DMS 273 (cell line): ENCODE data around the gene METRN.

Source experiments
- DNase-seq: peaks from one replicate; lab custom pipeline; 2025; ENCODE audit not compliant: unreplicated experiment; lab: John Stamatoyannopoulos, UW

METRN gene

DNA sequence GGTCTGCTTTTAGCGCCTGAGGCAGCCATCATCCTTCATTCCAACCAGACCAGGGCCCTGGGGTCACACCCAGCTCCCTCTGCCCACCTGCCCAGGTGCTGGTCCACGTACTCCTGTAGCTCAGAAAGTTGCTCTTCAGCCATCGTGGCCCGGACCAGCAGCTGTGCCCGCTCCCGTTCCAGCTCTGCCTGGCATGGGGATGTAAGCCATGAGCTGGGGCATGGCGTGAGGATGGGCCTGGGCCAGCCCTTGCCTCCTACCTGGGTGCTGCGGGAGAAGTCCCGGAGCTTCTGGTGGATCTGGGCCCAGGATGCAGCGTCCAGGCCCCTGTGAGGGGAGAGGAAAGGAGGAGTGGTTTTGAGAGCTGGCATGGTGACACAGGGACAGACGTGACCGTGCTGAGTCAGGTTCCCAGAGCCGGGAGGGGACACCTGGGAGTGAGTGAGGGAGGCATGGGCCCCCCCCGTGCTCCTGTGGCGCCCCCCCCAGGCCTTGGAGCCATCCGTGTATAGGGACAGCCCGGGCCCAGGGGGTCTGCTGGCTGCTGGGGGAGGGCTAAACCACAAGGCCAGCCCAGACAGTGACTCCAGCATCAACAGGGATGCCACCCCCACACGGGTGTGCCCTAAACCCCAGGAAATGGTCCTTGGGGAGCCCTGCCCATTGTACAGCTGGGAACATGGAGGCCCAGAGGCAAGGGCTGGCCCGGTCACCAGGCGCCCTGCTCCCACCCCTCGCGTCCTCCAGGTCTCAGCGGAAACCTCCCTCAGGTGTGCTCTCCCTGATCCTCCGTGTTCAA is 8.1 kb downstream of the METRN start:
- DNase-seq = no peak

DNA sequence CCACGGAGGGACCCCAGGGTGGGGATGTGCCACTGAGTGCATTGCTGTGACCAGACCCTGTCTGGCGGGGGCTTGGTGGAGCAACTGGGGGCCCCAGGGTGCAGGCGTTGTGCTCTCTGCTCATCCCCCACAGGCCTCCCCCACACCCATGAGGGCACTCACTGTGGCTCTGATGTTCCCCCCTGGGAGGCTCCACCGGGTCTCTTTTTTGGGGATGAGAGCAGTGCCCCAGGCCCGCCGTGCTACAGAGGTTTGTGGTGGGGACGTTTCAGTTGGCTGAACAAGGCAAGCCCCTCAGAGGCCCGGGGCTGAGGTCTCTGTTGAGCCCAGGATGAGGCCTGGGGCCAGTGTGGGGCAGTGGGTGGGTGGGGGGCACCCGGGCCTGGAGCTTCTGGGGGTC is 8.8 kb downstream of the METRN start:
- DNase-seq = no peak

DNA sequence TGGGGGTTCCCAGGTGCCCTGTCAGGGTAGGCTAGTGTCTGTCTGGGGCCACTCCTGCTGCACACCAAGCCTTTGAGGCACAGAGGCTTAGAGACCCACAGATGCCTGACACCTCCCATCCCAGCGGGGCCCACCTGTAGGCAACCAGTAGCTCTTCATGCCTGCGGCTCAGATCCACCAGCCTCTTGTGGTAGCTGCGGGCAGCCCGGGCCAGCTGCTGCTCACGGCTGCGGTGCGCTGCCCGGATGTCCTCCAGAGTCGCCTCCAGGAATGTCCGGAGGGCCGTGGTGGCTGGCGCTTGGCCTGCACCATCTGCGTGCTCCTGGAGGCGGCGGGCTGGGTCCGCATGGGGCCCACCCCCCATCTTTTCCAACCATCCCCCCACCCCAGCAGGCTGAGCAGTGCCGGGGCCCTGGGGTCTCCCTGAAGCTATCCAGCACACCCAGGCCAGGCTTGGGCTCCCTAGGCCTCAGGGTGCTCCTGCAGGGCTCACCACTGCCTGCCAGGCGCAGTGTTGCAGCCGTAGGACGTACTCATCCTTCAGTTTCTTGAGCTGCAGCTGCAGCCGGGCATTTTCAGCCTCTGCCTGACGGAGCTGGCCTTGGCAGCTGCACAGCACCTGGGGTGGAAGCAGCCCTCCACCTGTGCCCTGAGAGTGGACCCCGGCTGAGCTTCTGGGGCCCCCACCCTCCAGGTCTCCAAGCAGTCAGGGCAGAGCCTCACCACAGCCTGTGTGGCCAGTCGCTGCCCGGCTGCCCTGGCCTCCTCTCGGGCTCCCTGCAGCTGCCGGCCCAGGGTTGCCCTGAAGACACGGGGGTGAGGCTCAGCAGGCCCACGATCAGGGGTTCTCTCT is 9.5 kb downstream of the METRN start:
- peak; percentile 55 for DNase-seq

DNA sequence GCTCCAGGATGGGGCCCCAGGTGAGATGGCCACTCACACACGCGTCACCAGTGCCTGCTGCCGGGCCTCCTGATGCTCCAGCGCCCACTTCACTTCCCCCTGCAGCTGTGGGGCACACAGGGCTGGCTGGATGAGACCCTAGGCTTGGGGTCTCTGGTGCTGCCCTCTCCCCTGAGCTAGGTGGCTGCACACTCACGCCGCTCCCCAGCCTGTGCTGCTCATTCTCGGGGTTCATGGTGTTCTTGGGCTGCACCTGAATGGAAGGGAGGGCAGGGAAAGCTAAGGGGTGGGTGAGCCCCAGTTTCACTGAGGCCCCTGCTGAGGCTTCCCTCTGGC is 10.1 kb downstream of the METRN start:
- no peak for DNase-seq

DNA sequence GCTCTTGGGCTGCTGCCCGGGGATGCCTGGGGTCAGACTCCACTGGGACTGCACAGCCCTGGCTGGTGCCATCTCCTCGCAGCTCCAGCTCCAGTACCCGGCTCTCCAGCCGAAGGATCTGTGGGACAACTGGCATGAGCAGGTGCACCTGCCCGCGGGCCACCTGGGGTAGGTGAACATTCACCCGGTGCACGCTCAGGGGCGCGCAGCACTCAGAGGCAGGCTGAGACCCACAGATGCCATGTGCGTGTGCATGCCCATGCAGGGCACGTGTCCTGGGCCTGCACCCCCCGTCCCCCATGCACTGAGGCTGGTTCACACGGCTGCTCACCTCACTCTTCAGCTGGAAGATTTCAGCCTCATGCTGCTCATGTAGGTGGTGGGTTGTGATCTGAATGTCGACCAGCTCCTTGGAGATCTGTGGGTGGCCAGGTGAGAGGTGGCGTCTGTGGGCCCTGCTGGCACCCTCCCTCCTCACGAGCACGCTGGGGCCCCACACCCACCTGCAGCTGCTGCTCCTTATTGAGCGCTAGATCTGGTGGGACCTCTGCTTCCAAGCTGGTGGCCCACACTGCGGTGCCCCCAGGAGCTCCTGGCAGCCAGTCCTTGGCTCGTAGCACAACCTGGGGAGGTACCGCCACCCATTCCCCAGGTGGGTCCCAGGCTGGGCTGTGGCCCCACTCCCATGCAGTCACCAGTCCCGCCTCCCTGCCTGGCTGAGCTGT is 10.7 kb downstream of the METRN start:
- DNase-seq = no peak

DNA sequence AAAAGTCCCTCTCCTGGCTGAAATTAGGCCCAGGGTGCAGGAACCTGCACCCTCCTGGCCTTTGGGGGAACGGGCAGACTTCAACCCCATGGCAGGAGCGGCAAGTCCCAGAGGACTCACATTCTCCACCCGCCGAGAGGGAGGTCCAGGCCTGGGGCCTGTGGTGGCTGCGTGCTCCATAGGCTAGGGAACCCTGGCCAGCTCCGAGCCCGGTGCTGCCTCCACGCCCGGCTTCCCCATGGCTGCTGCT is 11.2 kb downstream of the METRN start:
- DNase-seq = no peak

DNA sequence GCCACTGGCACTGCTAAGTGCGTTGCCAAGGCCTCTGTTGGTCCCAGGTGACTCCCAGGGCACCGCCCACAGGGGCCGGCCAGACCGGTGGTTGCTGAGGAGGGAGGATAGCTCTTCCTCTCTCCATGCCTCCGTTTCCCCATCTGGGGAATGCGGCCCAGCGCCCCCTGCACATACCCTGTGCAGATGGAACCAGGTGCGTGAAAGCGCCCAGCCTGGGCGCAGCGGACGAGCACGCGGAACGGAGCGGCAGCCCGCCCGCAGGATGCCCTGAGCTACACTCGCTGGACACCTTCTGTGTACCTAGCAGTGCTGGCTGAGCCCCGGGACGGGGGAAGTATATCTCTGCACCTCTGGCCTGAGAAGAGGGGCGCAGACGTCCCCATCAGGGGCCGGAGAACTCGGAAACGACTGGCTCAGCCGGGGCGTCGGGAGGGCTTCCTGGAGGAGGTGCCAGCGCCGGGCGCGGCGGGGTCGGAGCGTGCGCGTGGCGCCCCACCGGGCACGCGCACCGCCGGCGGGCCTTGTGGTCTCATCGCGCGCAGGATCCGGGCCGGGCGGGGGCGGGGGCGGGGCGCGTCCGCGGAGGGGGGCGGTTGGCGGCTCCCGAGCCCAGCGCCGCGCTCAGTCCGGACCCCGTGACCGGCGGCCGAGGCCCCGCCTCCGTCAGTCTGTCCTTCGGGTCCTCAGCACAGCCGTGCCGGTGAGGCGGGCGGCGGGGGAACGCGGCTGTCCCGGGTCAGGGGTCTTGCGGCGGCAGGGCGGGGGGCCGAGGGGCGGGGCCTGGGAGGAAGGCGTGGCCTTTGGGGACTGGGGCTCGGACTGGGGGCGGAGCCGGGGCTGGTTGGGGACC is 11.7 kb downstream of the METRN start, which contains the start of the genes CCDC78 and HAGHL:
Gene CCDC78, minus strand, starts transcription at position 6 of the 853 bp plus-strand sequence. CDS start 76 bp downstream, outside the sequence.
Gene HAGHL, plus strand, starts transcription at position 669 of the 853 bp plus-strand sequence. CDS start 404 bp downstream, outside the sequence.
- DNase-seq = peak; percentile 93

DNA sequence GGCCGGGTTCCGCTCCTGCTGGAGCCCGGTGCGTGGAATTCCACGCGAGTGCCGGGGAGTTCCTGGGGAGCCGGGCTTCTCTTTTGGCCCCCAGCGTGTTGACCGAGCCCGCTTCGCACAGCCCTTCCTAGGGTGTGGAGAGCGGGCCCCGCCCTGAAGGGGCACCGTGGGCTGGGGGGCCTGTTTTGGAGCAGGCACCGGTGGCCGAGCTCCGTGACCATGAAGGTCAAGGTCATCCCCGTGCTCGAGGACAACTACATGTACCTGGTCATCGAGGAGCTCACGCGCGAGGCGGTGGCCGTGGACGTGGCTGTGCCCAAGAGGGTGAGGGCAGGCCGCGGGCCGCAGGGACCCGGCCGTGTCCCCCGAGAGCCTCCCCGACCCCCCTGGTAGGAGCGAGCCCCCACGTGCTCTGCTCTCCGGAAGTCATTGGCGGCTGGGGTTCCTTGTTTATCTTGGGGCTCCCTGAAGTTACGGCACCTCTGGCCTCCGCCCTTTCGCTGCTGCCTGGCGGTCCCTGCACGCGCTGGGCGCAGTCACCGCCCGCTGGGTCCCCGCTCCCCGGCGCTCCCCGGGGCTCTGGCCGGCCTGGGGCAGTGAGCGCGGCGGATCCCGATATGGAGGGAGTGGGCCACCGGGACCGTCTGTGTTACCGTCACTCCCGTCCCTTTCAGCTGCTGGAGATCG is 12.5 kb downstream of the METRN start:
- peak; percentile 64 for DNase-seq

DNA sequence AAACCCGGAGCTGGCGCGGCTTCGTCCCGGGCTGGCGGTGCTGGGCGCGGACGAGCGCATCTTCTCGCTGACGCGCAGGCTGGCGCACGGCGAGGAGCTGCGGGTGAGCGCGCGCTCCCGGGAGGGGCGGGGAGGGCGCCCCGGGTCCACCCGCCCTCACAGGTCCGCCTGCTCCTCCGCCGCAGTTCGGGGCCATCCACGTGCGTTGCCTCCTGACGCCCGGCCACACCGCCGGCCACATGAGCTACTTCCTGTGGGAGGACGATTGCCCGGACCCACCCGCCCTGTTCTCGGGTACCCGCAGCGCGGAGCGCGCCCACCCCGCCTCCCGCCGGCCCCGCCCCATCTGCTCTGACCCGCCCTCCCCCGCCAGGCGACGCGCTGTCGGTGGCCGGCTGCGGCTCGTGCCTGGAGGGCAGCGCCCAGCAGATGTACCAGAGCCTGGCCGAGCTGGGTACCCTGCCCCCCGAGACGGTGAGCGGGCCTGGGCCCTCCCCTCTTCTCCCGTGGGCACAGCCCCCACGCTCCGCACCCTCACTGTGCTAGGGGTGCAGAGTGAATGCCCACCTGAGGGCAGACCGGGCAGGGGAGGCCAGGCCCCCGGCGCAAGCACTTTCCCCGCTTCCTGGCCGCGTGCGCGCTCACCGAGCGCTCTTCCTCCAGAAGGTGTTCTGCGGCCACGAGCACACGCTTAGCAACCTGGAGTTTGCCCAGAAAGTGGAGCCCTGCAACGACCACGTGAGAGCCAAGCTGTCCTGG is 13.4 kb downstream of the METRN start:
- peak; percentile 94 for DNase-seq

DNA sequence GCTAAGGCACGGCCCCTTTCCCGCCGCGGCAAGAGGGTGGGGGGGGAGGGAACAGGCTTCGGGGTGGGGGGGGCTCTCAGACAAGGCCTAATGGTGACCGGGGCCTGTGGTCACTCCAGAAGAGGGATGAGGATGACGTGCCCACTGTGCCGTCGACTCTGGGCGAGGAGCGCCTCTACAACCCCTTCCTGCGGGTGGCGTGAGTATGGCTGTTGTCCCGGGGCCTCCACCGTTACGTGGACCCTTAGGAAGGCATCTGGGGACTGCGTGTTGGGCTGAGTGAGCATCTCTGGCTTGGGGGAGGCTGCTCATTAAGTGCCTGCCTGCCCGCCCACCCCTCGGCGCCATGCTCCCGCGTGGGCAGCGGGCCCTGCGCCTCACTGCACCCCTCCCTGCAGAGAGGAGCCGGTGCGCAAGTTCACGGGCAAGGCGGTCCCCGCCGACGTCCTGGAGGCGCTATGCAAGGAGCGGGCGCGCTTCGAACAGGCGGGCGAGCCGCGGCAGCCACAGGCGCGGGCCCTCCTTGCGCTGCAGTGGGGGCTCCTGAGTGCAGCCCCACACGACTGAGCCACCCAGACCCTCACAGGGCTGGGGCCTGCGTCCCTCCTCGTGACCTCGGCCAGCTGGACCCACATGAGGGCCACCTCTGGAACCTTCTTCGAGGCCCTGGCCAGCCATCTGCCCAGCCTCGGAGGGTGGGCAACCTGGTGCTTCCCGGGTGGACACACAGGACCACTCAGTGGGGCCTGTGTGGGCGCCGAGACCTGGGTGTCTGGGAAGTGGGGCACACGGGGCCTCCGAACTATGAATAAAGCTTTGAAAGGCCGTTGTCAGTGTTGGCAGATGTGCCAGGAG is 14.2 kb downstream of the METRN start:
- DNase-seq = peak; percentile 69

DNA sequence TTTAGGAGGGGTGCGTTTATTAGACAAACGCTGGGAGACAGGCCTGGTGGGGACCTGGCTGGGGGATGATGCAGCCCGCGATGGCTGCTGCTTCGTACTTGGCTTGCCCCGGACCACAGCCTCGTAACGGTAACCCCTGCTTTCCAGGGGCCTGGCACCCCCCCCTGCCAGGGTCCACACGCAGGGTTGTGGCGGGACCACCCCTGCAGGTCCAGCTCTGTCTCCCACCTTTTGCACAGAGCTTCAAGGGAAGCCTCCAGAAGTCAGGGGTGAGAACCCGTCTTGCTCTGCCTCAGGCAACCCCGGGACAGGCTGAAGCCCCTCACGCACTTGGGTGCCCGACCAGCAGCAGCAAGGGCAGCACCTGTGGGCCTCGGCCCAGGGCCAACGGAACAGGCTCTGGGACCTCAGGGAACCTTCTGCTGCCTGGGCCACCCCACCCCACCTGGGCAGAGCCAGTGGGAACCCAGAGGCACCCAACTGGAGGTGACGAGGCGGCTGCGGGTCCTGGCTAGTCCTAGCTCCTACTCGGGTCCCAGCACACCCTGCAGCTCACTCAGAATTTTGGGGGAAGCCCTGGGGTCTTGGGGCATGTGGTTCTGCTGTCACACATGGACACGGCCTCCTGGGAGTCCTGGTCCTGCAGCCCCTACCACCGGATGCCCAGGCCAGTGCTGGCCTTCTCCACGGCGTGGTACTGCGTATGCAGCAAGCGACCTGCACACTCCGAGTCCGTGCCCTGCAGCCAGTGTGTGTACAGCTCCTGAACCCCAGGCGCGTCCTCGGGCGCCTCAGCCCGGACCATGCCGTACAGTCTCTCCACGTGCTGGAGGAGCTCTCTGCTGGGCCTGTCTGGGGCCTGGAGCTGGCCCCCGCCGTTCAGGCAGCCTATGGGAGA is 15.1 kb downstream of the METRN start:
- DNase-seq = no peak

DNA sequence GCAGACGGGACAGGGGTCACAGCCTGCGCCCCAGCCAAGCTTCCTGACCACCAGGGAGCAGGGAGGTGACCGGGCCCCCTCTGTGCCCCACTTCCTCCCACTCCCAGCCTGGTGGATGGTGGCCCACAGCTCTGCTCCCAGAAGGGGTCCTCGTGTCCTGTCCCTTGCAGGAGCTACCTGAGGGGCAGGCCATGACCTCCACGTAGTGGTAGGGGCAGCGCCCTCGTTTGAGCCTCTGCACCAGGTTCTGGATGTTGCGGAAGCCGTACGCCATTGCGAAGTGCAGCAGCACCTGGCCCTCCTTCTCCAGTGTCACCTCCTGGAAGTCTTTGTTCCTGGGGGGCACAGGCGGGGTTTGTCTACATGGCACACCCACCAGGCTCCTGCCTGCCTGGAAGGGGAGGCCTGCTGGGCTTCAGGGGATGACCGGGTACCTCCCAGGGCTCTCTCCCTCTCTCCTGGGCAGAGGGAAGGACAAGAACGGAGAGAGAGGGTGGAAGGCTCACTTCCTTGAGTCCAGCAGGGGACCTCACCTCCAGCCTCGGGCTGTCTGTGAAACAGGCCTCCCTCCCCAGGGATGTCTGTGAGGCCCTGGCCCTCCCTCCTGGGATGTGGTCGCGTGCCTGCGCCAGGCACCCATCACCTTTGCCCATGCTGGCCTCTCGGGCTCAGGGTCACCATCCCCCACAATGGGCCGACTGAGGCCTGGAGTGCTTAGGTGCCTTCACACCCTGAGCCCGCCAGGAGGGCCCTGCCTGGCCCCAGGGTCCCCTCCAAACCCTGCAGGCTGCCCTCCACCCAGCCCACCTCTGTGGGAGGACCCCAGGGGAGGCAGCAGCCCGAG is 16.0 kb downstream of the METRN start:
- no peak for DNase-seq

DNA sequence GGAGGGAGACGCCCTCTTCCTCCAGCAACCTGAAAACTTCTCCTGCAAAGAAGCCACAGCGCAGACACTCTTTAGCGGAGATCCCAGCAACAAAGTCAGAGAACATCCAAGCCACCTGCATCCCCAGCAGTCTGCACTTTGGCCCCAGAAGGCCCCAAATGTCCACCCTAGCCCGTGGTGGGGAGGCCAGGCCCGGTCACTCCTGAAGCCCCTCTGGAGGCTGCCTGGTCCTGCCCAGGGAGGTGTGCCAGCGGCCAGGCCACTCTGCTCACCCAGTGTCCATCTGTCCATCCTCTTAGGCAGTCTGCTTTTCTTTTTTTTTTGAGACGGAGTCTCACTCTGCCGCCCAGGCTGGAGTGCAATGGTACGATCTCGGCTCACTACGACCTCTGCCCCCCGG is 17.4 kb downstream of the METRN start:
- no peak for DNase-seq

DNA sequence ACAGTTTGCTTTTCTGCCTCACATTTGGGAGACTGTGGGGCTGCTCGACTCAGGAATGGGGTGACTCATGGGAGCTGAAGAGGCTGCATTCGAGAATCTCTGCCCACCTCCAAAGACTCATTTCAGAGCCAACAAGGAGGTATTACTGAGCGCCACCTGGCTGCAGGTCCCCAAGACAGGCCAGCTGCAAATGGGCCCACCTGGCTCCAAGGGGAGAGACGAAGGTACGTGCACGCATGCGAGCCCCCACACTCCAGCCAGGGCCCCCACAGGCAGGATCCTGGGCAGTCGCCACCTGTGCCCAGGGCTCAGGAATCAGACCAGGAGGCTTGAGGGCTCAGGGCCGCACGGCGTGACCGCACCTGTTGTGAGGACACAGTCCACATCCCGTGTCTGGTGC is 18.0 kb downstream of the METRN start:
- no peak for DNase-seq

DNA sequence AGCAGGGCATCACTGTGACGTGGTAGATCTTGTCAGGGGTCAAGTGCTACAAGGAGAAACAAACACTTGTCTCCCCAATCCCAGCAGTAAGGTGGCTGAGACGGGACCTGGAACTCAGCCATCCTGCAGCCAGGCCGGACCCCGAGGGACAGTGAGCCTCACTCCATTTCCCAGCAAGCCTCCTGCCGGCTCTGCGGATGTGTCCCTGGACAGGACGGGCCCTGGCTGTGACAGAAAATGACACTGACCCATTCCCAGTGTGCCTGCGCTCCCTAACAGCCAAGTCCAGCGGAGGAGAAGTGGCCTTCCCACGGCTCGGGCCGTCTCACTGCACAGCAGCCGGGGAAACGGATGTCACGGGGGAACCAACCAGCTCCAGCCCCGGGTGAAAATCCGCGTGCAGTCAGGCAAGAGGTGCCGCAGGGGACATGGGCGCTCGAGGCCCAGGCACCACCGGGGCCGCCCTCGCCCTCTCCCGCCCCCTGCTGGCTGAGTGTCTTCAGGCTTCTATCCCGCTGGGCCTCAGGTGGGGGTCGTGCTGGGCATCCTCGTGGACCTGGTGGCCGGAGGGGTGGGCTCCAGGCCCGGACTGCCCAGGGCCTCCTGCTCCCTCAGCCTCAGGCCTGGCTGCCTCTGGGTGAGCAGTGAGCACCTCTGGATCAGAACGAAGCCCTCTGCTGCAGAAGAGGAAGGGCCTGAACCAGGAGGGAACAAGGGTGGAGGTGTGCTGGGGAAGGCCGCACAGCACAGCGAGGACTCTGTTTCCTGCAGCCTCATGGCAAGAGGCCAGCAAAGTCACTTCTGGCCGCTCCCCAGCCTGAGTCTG is 18.7 kb downstream of the METRN start:
- DNase-seq = peak; percentile 51
